Spleen (tissue), 11 donors: ENCODE data around the gene METTL2B. TPM values are rescaled to one million over a fixed set of nuclear protein-coding genes. Genes with fewer than 3 reads are reported as not detected.
"Not testable (repeated sequence)": the region's sequence is repeated elsewhere in the genome, so short reads cannot be mapped to it uniquely, and the experiment has no call there.

ENCODE experiments used
- DNase-seq: peaks from one replicate; pipeline ENCODE4 v3.0.0-alpha.2; 2020
- H3K27ac ChIP-seq, 8 donors: fragments of 200-600 bp; sonication (generic) in 7 of 8; 1 replicate in 4 of 8; 2 replicates in 4 of 8; pipeline versions ENCODE4 v1.5.0 to v1.8.0; 2016 to 2021; ENCODE audit warnings: inconsistent platforms in 4 of 8, mild to moderate bottlenecking in 4 of 8, moderate library complexity in 1 of 8
- H3K27me3 ChIP-seq, 7 donors: fragments of 200-600 bp; sonication (generic) in 6 of 7; replicated peaks in 1 of 7; 1 replicate in 4 of 7; 2 replicates in 3 of 7; pipeline versions ENCODE4 v1.5.0 to v1.8.0; 2016 to 2021; ENCODE audit warnings: inconsistent platforms in 3 of 7, mild to moderate bottlenecking in 1 of 7
- H3K36me3 ChIP-seq, 6 donors: fragments of 200-600 bp; sonication (generic) in 5 of 6; 1 replicate in 4 of 6; 2 replicates in 2 of 6; pipeline versions ENCODE4 v1.5.0 to v1.8.0; 2016 to 2021; ENCODE audit warnings: inconsistent platforms in 2 of 6
- H3K4me1 ChIP-seq, 6 donors: fragments of 200-600 bp; sonication (generic) in 5 of 6; 1 replicate in 3 of 6; 2 replicates in 3 of 6; pipeline versions ENCODE4 v1.5.0 to v1.8.0; 2016 to 2021; ENCODE audit warnings: inconsistent platforms in 3 of 6
- H3K4me3 ChIP-seq, 8 donors: fragments of 200-600 bp; sonication (generic) in 7 of 8; 1 replicate in 4 of 8; 2 replicates in 4 of 8; pipeline versions ENCODE4 v1.5.0 to v1.8.0; 2016 to 2021; ENCODE audit warnings: inconsistent platforms in 4 of 8, mild to moderate bottlenecking in 4 of 8, moderate library complexity in 2 of 8
- H3K9me3 ChIP-seq, 8 donors: fragments of 200-600 bp; sonication (generic) in 7 of 8; 1 replicate in 4 of 8; 2 replicates in 4 of 8; pipeline versions ENCODE4 v1.5.0 to v1.8.0; 2016 to 2021; ENCODE audit warnings: inconsistent platforms in 4 of 8
- POLR2A ChIP-seq, 3 donors: fragments of 450-650 bp; IDR thresholded peaks; one replicate each; pipeline ENCODE4 v1.5.1; 2017; ENCODE audit warnings: antibody characterized with exemption in 3 of 3, mild to moderate bottlenecking in 1 of 3
- POLR2AphosphoS5 ChIP-seq, 3 donors: sonication (generic); formaldehyde crosslinking; IDR thresholded peaks; one replicate each; pipeline ENCODE4 v1.5.1; 2017; ENCODE audit warnings: antibody characterized with exemption in 3 of 3
- WGBS, 5 donors: extraction: QIAGEN DNeasy Blood & Tissue Kit in 3 of 5; methylation state at CpG; one replicate each; pipeline versions ENCODE4 v1.1.5 to v1.1.7; 2013 to 2018; 5-methylcytosine and 5-hydroxymethylcytosine counted together
- intact Hi-C: fragments of 100-400 bp; cut with DNase I; formaldehyde crosslinking; loops from one replicate; pipeline ENCODE4 v1.15.0; 2023; ENCODE audit warnings: low total_unique reads
- polyA plus RNA-seq, 3 donors: library from polyadenylated mRNA; stranded (reverse); fragments of 200-250 nt; gene quantifications; one replicate each; pipeline ENCODE4 v1.2.1, GENCODE V29; 2013
- total RNA-seq, 7 donors: library from RNA; depleted of rRNA in 3 of 7; stranded (reverse); fragments of >200 nt in 3 of 7; fragmentation: NEBNext Ultra II Directional in 4 of 7; extraction: Animal tissue kit (Norgen Biotek cat#: 25700) in 4 of 7; gene quantifications; one replicate each; pipeline versions ENCODE4 v1.1.0 to v1.2.1, GENCODE V29; 2016 to 2021
- TF ChIP-seq, protein P1 (sequence below), 11 experiments: fragments of 200-600 bp in 7 of 11; fragments of 450-650 bp in 4 of 11; sonication (generic) in 4 of 11; IDR thresholded peaks in 8 of 11; conservative IDR thresholded peaks in 3 of 11; 1 replicate in 7 of 11; 2 replicates in 4 of 11; pipeline versions ENCODE4 v1.4.0 to v1.8.0; 2016 to 2021; ENCODE audit warnings: antibody characterized with exemption in 11 of 11, inconsistent platforms in 4 of 11, mild to moderate bottlenecking in 1 of 11
- donor health status: healthy with polysubstance abuse.
- donor health status: DM: no; HTN: no; CAD: no; lungs with moderate emphysema.
- donor health status: DM: no; HTN: no; CAD: no.
- donor health status: Bipolar disorder and iron deficiency.
- donor health status: healthy.
- donor health status: DM: no; HTN: no; CAD: no.
- donor health status: DM: yes; HTN: yes; CAD: no.

Gene METTL2B
- total and polyA plus RNA-seq, 10 donors: 6.7 to 32.8 (median 20.5) TPM

DNA sequence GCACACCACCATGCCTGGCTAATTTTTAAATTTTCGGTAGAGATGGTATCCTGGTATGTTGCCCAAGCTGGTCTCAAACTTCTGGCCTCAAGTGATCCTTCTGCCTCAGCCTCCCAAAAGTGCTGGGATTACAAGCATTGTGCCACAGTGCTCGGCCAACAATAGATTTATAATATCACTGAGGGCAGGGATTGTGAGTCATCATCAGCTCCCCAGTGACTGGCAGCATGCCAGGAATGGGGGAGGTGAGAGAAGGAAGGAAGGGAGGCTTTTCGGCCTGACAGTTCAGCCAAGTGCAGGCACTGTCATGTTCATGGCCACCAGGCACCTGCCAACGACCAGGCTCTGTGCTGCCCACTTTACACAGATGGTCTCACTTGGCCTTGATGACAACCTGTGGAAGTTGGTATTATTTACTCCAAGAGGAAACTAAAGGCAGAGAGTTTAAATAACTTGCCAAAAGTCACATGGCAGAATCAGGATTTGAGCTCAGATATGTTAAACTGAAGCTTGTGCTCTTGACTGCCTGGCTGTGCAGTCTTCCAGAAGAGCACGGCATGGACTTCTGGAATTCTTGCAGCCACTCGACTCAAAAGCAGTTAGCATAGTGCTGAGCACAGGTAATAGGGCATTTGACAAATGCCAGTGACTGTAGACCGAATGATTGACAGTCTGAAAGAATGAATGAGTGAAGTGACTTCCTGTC lies 46.8 kb downstream of the METTL2B start:
- TF ChIP-seq POLR2AphosphoS5 (IDR thresholded peaks at IDR 0.05): peak in 2 of 3 donors; percentile 50 to 80

DNA sequence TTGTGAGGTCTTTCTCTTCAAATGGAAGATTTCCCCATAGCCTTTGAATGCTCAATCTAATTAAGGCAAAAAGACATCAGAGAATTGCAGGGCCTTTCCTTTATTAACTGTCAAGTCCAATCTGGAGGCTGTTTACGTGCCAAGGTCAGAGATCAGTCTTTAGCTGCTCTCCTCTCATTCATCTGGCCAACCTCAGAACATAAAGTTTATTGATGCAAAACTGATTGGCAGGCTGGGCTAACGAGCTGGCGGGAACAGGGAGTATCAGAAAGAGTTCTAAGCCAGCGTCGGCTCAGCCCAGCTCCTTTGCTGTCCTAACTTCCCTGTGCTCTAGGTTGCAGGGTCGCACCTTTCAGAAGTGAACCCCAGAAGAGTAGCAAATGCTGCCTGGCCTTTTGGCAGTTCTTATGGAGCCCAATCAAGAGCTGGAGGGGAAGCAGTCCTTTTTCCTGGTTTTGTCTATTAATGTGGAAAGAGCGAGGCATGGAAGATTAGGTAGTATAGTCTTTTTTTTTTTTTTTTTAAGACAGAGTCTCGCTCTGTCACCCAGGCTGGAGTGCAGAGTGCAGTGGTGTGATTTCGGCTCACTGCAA lies 47.5 kb downstream of the METTL2B start:
- H3K4me1 ChIP-seq: peaks cover 0 to 28% (median 14%) of the 10 kb centered on the region in 6 donors
- intact Hi-C loops, DNase-seq, H3K27me3 ChIP-seq, H3K4me3 ChIP-seq, H3K9me3 ChIP-seq, H3K36me3 ChIP-seq: not testable (repeated sequence)
- H3K27ac ChIP-seq: peak overlapping the region in 6 of 8 donors; percentile 14 to 70 (median 52)
- WGBS, 5 donors: 63 to 81% (median 74%) methylated on average over 7 to 9 of the region's 9 CpGs

More for the DNA sequence above, 46.8 kb downstream of the METTL2B start:
- H3K9me3 ChIP-seq, H3K27me3 ChIP-seq, H3K4me3 ChIP-seq, H3K36me3 ChIP-seq, intact Hi-C loops: not testable (repeated sequence)
- Histone ChIP-seq H3K4me1 (peaks cover 0 to 25% (median 14%) of the 10 kb centered on the region in 6 donors), H3K27ac (peak overlapping the region in 6 of 8 donors; percentile 14 to 70 (median 52))
- DNase-seq: peak; percentile 91
- 16 to 25% (median 18%) methylated on average over 4 to 5 of the region's 7 CpGs for WGBS, 5 donors

DNA sequence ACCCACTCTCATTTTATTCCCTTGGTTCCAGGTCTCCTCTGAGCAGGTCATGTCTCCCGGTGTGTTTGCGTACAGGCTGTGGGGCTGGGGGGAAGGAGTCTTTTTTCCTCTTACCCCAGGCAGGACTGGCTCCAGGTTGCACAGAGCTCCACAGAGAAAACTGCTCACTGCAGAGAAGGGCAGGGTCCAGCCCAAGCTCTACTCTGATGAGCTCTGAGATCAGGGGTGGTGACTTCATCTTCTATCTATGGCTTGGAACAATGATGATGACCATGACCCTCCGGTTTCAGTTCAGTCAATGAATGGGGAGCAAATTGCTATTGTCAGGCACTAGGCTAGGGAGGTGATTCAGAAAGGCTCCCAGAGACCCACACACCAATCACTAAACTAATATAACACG lies 49.0 kb downstream of the METTL2B start:
- H3K27me3 ChIP-seq, H3K9me3 ChIP-seq, intact Hi-C loops, H3K4me3 ChIP-seq, H3K27ac ChIP-seq, H3K36me3 ChIP-seq, DNase-seq: not testable (repeated sequence)
- 85 to 90% (median 89%) methylated on average over 2 to 4 of the region's 4 CpGs for WGBS, 5 donors
- peaks cover 3 to 39% (median 23%) of the 10 kb centered on the region in 6 donors for H3K4me1 ChIP-seq

DNA sequence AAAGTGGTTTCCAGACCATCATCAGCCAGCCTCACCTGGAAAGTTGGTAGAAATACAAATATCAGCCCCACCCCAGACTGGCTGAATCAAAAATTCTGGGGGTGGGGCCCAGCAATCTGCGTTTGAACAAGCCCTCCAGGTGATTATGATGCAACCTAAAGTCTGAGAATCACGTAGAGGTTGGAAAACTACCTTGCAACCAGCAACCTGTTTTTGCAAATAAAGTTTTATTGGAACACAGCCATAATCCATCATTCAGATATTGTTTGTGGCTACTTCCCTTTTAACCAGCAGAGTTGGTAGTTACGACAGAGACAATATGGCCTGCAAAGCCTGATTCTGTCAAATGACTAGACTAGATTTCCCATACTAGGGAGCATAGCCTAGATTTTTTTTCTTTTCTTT lies 49.5 kb downstream of the METTL2B start:
- DNase-seq, intact Hi-C loops, H3K36me3 ChIP-seq, H3K4me3 ChIP-seq, H3K27ac ChIP-seq, H3K9me3 ChIP-seq, H3K27me3 ChIP-seq: not testable (repeated sequence)
- H3K4me1 ChIP-seq: peaks cover 3 to 39% (median 23%) of the 10 kb centered on the region in 6 donors
- 67 to 93% (median 79%) methylated on average over 3 of the region's 3 CpGs for WGBS, 5 donors

DNA sequence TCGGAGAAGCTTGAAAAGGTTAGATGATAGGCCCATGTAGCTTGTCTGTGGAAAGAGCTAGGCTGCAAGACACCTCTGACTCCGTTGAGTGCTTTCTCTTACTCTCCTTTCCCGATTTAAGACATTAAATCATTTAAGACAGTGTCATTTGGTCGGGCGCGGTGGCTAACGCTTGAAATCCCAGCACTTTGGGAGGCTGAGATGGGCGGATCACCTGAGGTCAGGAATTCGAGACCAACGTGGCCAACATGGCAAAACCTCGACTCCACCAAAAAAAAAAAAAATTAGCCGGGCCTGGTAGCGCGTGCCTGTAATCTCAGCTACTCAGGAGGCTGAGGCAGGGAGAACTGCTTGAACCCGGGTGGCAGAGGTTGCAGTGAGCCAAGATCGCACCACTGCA lies 52.6 kb downstream of the METTL2B start:
- peak; percentile 62 for DNase-seq
- H3K4me1 ChIP-seq: peaks cover 13 to 43% (median 22%) of the 10 kb centered on the region in 6 donors
- H3K36me3 ChIP-seq, intact Hi-C loops, H3K4me3 ChIP-seq, H3K27ac ChIP-seq, H3K27me3 ChIP-seq, H3K9me3 ChIP-seq: not testable (repeated sequence)
- 93 to 95% (median 94%) methylated on average over 15 to 16 of the region's 16 CpGs for WGBS, 5 donors

DNA sequence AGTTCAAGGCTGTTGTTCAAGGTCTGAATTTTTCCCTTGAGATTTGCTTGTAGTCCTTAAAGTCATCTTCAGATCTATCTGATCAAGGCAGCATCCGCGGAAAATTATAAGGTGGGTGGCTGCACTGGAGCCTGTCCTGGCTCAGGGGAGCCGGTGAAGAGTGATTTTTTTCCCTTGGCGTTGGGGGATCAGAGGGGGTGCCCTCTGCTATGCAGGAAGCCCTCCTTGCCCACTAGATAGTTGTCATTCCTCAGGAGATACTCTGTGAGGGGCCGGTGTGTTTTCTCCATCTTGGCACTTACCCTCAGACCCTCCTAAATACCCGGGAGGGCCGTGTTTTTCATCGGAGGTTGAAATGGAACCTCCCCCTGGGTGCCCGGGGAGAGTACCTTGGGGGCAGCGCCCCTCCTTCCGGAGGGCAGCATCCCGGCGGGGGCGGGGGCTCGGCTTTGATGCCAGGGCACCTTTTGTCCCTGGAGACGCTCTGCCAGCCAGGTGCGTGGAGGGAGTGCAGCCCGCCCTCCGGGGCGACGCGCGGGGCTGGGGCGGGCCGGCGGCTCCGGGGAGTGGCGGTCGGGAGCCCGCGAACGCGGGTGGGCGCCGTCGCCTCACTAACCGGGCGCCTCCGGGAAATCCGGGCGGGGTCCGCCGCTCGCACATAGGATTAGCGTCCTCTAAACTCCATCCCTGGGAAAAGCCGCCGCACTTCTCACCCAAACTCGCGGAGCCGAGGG lies 53.7 kb downstream of the METTL2B start:
- peaks cover 0 to 17% (median 3%) of the 10 kb centered on the region in 6 donors for H3K36me3 ChIP-seq
- WGBS, 5 donors: 3 to 14% (median 7%) methylated on average over 8 to 50 of the region's 50 CpGs
- peak; percentile 92 for DNase-seq
- H3K27me3 ChIP-seq, H3K9me3 ChIP-seq, intact Hi-C loops: not testable (repeated sequence)
- peak in 2 of 3 donors; percentile 46 to 59 for TF ChIP-seq POLR2AphosphoS5 (IDR thresholded peaks at IDR 0.05)
- H3K4me1 ChIP-seq: peaks cover 13 to 47% (median 30%) of the 10 kb centered on the region in 6 donors
- H3K4me3 ChIP-seq: peak overlapping the region; percentile 52 to 89 (median 60)
- peak overlapping the region; percentile 91 to 99 (median 98) for H3K27ac ChIP-seq

DNA sequence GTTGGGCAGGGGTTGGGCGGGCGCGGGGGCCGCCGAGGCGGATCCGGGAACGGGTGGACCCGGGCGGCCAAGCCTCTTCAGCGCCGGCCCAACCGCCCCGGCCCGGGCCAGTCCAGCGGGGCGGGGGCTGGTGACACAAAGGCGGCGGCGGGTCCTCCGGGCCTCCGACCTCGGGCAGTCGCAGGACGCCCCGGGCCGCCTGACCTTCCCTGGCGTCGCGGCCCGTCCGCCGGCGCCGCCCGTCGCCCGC lies 54.2 kb downstream of the METTL2B start:
- Histone ChIP-seq H3K4me3 (peak overlapping the region; percentile 52 to 89 (median 60)), H3K27ac (peak overlapping the region; percentile 91 to 99 (median 98)), H3K36me3 (peaks cover 0 to 20% (median 4%) of the 10 kb centered on the region in 6 donors), H3K4me1 (peaks cover 16 to 52% (median 31%) of the 10 kb centered on the region in 6 donors), H3K9me3 (no peaks in the 10 kb centered on the region), H3K27me3 (no peaks in the 10 kb centered on the region)
- intact Hi-C loops: no loop called here
- DNase-seq: no peak
- TF ChIP-seq POLR2AphosphoS5 (IDR thresholded peaks at IDR 0.05) (no peak), POLR2A (IDR thresholded peaks at IDR 0.05) (no peak)
- TF ChIP-seq, protein P1, sequence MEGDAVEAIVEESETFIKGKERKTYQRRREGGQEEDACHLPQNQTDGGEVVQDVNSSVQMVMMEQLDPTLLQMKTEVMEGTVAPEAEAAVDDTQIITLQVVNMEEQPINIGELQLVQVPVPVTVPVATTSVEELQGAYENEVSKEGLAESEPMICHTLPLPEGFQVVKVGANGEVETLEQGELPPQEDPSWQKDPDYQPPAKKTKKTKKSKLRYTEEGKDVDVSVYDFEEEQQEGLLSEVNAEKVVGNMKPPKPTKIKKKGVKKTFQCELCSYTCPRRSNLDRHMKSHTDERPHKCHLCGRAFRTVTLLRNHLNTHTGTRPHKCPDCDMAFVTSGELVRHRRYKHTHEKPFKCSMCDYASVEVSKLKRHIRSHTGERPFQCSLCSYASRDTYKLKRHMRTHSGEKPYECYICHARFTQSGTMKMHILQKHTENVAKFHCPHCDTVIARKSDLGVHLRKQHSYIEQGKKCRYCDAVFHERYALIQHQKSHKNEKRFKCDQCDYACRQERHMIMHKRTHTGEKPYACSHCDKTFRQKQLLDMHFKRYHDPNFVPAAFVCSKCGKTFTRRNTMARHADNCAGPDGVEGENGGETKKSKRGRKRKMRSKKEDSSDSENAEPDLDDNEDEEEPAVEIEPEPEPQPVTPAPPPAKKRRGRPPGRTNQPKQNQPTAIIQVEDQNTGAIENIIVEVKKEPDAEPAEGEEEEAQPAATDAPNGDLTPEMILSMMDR (IDR thresholded peaks at IDR 0.05 in 8 of 11, conservative IDR thresholded peaks at IDR 0.05 in 3 of 11): no peak
- WGBS, 5 donors: 0 to 1% (median 0%) methylated on average over 7 to 38 of the region's 38 CpGs; no CpG with 5 or more reads in 1 of the 5 donors
